ENCODE results near the gene SPOCK1.

DNA sequence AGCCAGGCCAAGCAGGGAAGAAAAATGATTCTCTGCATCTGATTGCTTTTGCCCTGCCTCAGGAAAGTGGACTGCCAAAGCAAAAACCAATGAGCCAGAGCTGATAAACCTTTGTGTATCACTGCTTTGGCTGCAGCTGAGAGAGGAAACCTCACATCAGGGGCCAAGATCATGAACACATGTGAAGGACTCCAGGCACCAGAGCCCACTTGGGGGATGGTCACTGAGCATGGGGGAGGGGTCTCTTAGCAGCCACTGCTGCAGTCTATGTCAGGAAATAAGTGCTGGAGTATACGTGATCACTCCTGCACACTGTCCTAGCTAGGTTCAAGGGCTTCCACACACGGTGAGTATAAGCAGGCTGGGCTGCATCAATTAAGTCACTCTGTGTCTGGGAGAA is 229.9 kb downstream of the SPOCK1 start:
- TF ChIP-seq FOS (IDR thresholded peaks at IDR 0.05; ENCODE audit: low read depth, low read length): no peak
- TF ChIP-seq SMC3 (IDR thresholded peaks at IDR 0.05; ENCODE audit: low read depth, low read length): no peak
- no peak for TF ChIP-seq BHLHE40 (IDR thresholded peaks at IDR 0.05; ENCODE audit: low read depth, low read length)
- no peak for TF ChIP-seq RCOR1 (IDR thresholded peaks at IDR 0.05; ENCODE audit: insufficient replicate concordance, low read length)
- TF ChIP-seq, protein P1, sequence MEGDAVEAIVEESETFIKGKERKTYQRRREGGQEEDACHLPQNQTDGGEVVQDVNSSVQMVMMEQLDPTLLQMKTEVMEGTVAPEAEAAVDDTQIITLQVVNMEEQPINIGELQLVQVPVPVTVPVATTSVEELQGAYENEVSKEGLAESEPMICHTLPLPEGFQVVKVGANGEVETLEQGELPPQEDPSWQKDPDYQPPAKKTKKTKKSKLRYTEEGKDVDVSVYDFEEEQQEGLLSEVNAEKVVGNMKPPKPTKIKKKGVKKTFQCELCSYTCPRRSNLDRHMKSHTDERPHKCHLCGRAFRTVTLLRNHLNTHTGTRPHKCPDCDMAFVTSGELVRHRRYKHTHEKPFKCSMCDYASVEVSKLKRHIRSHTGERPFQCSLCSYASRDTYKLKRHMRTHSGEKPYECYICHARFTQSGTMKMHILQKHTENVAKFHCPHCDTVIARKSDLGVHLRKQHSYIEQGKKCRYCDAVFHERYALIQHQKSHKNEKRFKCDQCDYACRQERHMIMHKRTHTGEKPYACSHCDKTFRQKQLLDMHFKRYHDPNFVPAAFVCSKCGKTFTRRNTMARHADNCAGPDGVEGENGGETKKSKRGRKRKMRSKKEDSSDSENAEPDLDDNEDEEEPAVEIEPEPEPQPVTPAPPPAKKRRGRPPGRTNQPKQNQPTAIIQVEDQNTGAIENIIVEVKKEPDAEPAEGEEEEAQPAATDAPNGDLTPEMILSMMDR (conservative IDR thresholded peaks at IDR 0.05; ENCODE audit: low read depth, low read length): no peak
- no peak for TF ChIP-seq RAD21 (IDR thresholded peaks at IDR 0.05; ENCODE audit: low read length)
- TF ChIP-seq NFE2L2 (IDR thresholded peaks at IDR 0.05; ENCODE audit: low read depth, low read length): no peak

All from IMR-90 (cell line).